GM12878 (cell line): ENCODE results near the gene UBAP1L. TPM values are rescaled to one million over a fixed set of nuclear protein-coding genes. Genes with fewer than 3 reads are reported as not detected.
A peak's percentile ranks its signal among the peaks of the same experiment; 100 is the strongest.

Experiments
- ATAC-seq: fragments of 200-7000 bp; cut with Tn5 transposase; 3 replicates; pipeline ENCODE4 v1.9.1; 2020; ENCODE audit warnings: mild to moderate bottlenecking, moderate library complexity
- BruUV-seq: library from RNA; stranded (reverse); fragments of 400-500 nt; replicated peaks from 2 replicates; lab custom pipeline; 2021; lab: Mats Ljungman, UMichigan
- CTCF ChIA-PET: fragments of 300-600 bp; sonication (Branson Sonifier 250); formaldehyde crosslinking; extraction: SDS; loops from one replicate; lab custom pipeline; 2021; ENCODE audit warnings: inconsistent platforms; lab: Yijun Ruan, JAX
- POLR2A ChIA-PET: fragments of 350-600 bp; formaldehyde crosslinking; extraction: SDS; loops from one replicate; lab custom pipeline; 2021; ENCODE audit warnings: inconsistent platforms; lab: Charles Lee
- RAD21 ChIA-PET: fragments of 300-600 bp; sonication (Branson Sonifier 250); formaldehyde crosslinking; loops from one replicate; lab custom pipeline; 2023; ENCODE audit warnings: antibody characterized with exemption; ENCODE audit not compliant: unreplicated experiment; lab: Charles Lee
- SMC1A ChIA-PET: fragments of 300-600 bp; sonication (Branson Sonifier 250); formaldehyde crosslinking; loops from one replicate; lab custom pipeline; 2023; ENCODE audit not compliant: unreplicated experiment, uncharacterized antibody; lab: Charles Lee
- DNase-seq: peaks from one replicate; pipeline ENCODE4 v3.0.0-alpha.2; 2011; ENCODE audit warnings: low read depth, low spot score
- FAIRE-seq: peaks from 3 replicates; lab custom pipeline; 2011; peaks lifted over from hg19 to GRCh38; lab: Jason Lieb, UNC
- H2AFZ ChIP-seq: 2 replicates; pipeline ENCODE4 v1.6.0; 2011; ENCODE audit warnings: low read depth, low read length, control low read depth; ENCODE audit not compliant: control insufficient read depth
- H3K27ac ChIP-seq: 2 replicates; pipeline ENCODE4 v1.5.1; 2011; ENCODE audit warnings: control low read depth; ENCODE audit not compliant: control insufficient read depth, insufficient read depth
- H3K27me3 ChIP-seq, 2 experiments: replicated peaks in 1 of 2; 2 replicates each; pipeline versions ENCODE4 v1.6.0 to v1.6.1; 2011; ENCODE audit warnings: low read length in 1 of 2; ENCODE audit not compliant: control insufficient read depth in 2 of 2, insufficient read depth in 2 of 2
- H3K36me3 ChIP-seq, 2 experiments: 2 replicates each; pipeline ENCODE4 v1.5.1; 2011; ENCODE audit warnings: low read length in 1 of 2; ENCODE audit not compliant: control insufficient read depth in 2 of 2, insufficient read depth in 2 of 2
- H3K4me1 ChIP-seq: 2 replicates; pipeline ENCODE4 v1.6.1; 2011; ENCODE audit warnings: mild to moderate bottlenecking, low read length, moderate library complexity, mixed read lengths; ENCODE audit not compliant: control insufficient read depth, insufficient read depth
- H3K4me2 ChIP-seq: 2 replicates; pipeline ENCODE4 v1.6.0; 2011; ENCODE audit warnings: control low read depth; ENCODE audit not compliant: control insufficient read depth, insufficient read depth
- H3K4me3 ChIP-seq: fragments of 200-600 bp; sonication (generic); 2 replicates; pipeline ENCODE4 v1.5.1; 2016
- H3K79me2 ChIP-seq: 2 replicates; pipeline ENCODE4 v1.6.0; 2011; ENCODE audit warnings: low read length; ENCODE audit not compliant: control insufficient read depth, insufficient read depth
- H3K9ac ChIP-seq: 2 replicates; pipeline ENCODE4 v1.8.0; 2011; ENCODE audit warnings: low read length, control low read depth, mixed read lengths; ENCODE audit not compliant: control insufficient read depth, insufficient read depth
- H3K9me3 ChIP-seq: replicated peaks from 3 replicates; pipeline ENCODE4 v1.5.1; 2011; ENCODE audit warnings: mild to moderate bottlenecking, low read length; ENCODE audit not compliant: control insufficient read depth, insufficient read depth
- H4K20me1 ChIP-seq: 2 replicates; pipeline ENCODE4 v1.6.0; 2011; ENCODE audit not compliant: control insufficient read depth, insufficient read depth
- BACH1 ChIP-seq: fragments of 450-650 bp; IDR thresholded peaks from 2 replicates; pipeline ENCODE4 v1.6.1; 2017; ENCODE audit warnings: mild to moderate bottlenecking, borderline replicate concordance
- CHD1 ChIP-seq: IDR thresholded peaks from 2 replicates; pipeline ENCODE4 v1.6.1; 2012; ENCODE audit warnings: low read depth, low read length, improper control_type of control experiment
- CREB1 ChIP-seq: IDR thresholded peaks from 2 replicates; pipeline ENCODE4 v1.6.1; 2012; ENCODE audit warnings: low read depth, mild to moderate bottlenecking, inconsistent platforms
- ETV6 ChIP-seq, 2 experiments: fragments of 450-650 bp in 1 of 2; IDR thresholded peaks in 1 of 2; conservative IDR thresholded peaks in 1 of 2; 2 replicates each; pipeline ENCODE4 v1.6.1; 2014; ENCODE audit warnings: antibody characterized with exemption in 1 of 2, borderline replicate concordance in 1 of 2, low read depth in 1 of 2, mild to moderate bottlenecking in 1 of 2, moderate library complexity in 1 of 2
- EZH2 ChIP-seq: IDR thresholded peaks from 2 replicates; pipeline ENCODE4 v1.6.1; 2012; ENCODE audit warnings: low read depth, mild to moderate bottlenecking, control low read depth, inconsistent platforms, low read length, borderline replicate concordance; ENCODE audit not compliant: control insufficient read depth
- FOS ChIP-seq: IDR thresholded peaks from 3 replicates; pipeline ENCODE4 v1.6.1; 2011; ENCODE audit warnings: borderline replicate concordance; ENCODE audit not compliant: insufficient read length; ENCODE audit errors: extremely low read depth
- MAX ChIP-seq: IDR thresholded peaks from 2 replicates; pipeline ENCODE4 v1.6.1; 2012; ENCODE audit warnings: low read depth, low read length, improper control_type of control experiment
- RFX5 ChIP-seq: IDR thresholded peaks from 2 replicates; pipeline ENCODE4 v1.6.1; 2011; ENCODE audit warnings: low read depth, low read length, improper control_type of control experiment
- RUNX3 ChIP-seq: IDR thresholded peaks from 2 replicates; pipeline ENCODE4 v1.6.1; 2012; ENCODE audit warnings: low read length, inconsistent platforms
- SP1 ChIP-seq: IDR thresholded peaks from one replicate; pipeline ENCODE4 v1.6.1; 2011; ENCODE audit warnings: low read depth, low read length
- SUPT20H ChIP-seq: IDR thresholded peaks from 2 replicates; pipeline ENCODE4 v1.6.1; 2011; ENCODE audit warnings: low read depth, mild to moderate bottlenecking, low read length, moderate library complexity, borderline replicate concordance; ENCODE audit not compliant: control insufficient read depth
- TAF1 ChIP-seq: IDR thresholded peaks from 2 replicates; pipeline ENCODE4 v1.6.1; 2011; ENCODE audit warnings: mild to moderate bottlenecking, low read depth, low read length, borderline replicate concordance
- TCF12 ChIP-seq: IDR thresholded peaks from 2 replicates; pipeline ENCODE4 v1.6.1; 2011; ENCODE audit warnings: low read depth, mild to moderate bottlenecking, low read length
- ZBED1 ChIP-seq: IDR thresholded peaks from 2 replicates; pipeline ENCODE4 v1.6.1; 2016; ENCODE audit warnings: borderline replicate concordance
- ZBTB4 ChIP-seq: fragments of 450-650 bp; formaldehyde crosslinking; IDR thresholded peaks from 2 replicates; pipeline ENCODE4 v1.4.0; 2022; ENCODE audit warnings: mild to moderate bottlenecking, moderate library complexity
- ZNF24 ChIP-seq: fragments of 450-650 bp; IDR thresholded peaks from 2 replicates; pipeline ENCODE4 v1.6.1; 2017; ENCODE audit warnings: antibody characterized with exemption, mild to moderate bottlenecking
- WGBS: methylation state at CpG from one replicate; pipeline ENCODE4 v1.1.6; 2016; ENCODE audit warnings: low lambda C conversion rate; ENCODE audit not compliant: insufficient replicate concordance, insufficient coverage; ENCODE audit errors: missing lambda C conversion rate; 5-methylcytosine and 5-hydroxymethylcytosine counted together
- in situ Hi-C: fragments of 300-500 bp; cut with MboI; formaldehyde crosslinking; loops from 9 replicates; pipeline ENCODE4 v1.14.3; 2018; ENCODE audit warnings: mixed read lengths
- intact Hi-C: fragments of 100-400 bp; cut with micrococcal nuclease; formaldehyde crosslinking; loops from one replicate; pipeline ENCODE4 v1.14.2; 2022; ENCODE audit not compliant: unreplicated experiment
- polyA plus RNA-seq, 11 experiments: library from polyadenylated mRNA; depleted of rRNA in 4 of 11; unstranded in 6 of 11; stranded (reverse) in 5 of 11; fragments of >200 nt; fragmentation: Nextera tagmentation in 4 of 11; fragmentation: Illumina TruSeq in 1 of 11; extraction: Ambion mirVana in 4 of 11; extraction: Trizol in 1 of 11; gene quantifications; 1 replicate in 1 of 11; 2 replicates in 10 of 11; pipeline versions ENCODE4 v1.2.1 to v1.2.3, GENCODE V29; 2011 to 2016; ENCODE audit warnings: inconsistent platforms in 2 of 11, missing spikeins in 2 of 11, low read depth in 1 of 11
- total RNA-seq, 4 experiments: library from RNA; depleted of rRNA in 3 of 4; stranded (reverse); fragments of >200 nt in 3 of 4; fragmentation: Illumina TruSeq in 1 of 4; extraction: Trizol in 1 of 4; gene quantifications; 2 replicates each; pipeline versions ENCODE4 v1.2.1 to v1.2.3, GENCODE V29; 2013 to 2021

UBAP1L gene
- total and polyA plus RNA-seq, 10 of the 15 experiments (the other 5 are each of a cell fraction or from before 2014, with no cell fraction given), result 0.03 to 2.6 (median 1.0) TPM

- Histone ChIP-seq H3K4me3 (no peak overlapping the region), H3K79me2 (no peaks in the 10 kb centered on the region), H3K4me2 (no peak overlapping the region)
- intact Hi-C loops, result no loop called here
- peak; percentile 38 for FAIRE-seq
- TF ChIP-seq RUNX3 (no peak), ETV6 (conservative IDR thresholded peaks at IDR 0.05 in 1 of 2, IDR thresholded peaks at IDR 0.05 in 1 of 2; ENCODE audit: borderline replicate concordance in 1 of 2, low read depth in 1 of 2) (no peak), SUPT20H (no peak), MAX (no peak), TCF12 (no peak), ZBTB4 (CRISPR knock-in tag) (no peak), TAF1 (no peak), BACH1 (no peak), SP1 (no peak), FOS (no peak), CREB1 (no peak), ZBED1 (no peak), ZNF24 (no peak), RFX5 (no peak), CHD1 (no peak), EZH2 (no peak)
- TF ChIP-seq, all 136 proteins: peak for 0
- Histone ChIP-seq H4K20me1 (no peaks in the 10 kb centered on the region), H3K36me3 (peaks cover 2 to 27% of the 10 kb centered on the region in 2 experiments; a peak in 3 of 4 replicates), H3K27me3 (no peaks in the 10 kb centered on the region), H3K9ac (no peak overlapping the region), H3K27ac (no peak overlapping the region), H3K9me3 (no peaks in the 10 kb centered on the region), H3K4me1 (no peaks in the 10 kb centered on the region), H2AFZ (no peak overlapping the region)
- POLR2A ChIA-PET, result interaction anchor here (0.7 kb wide), 1 partner anchor 22 kb away, joined by 3 read pairs; no protein-coding TSS in a partner anchor
- in situ Hi-C loops, result no loop called here
- no TSS peak for BruUV-seq
- RAD21 ChIA-PET, result no interaction called here
- CTCF ChIA-PET, result interaction anchor here (1.0 kb wide), 1 partner anchor 123 kb away, joined by 3 read pairs; no protein-coding TSS in a partner anchor
- SMC1A ChIA-PET, result interaction anchor here (0.6 to 0.8 kb wide), 2 partner anchors 12 to 74 kb away, joined by 3 read pairs; no protein-coding TSS in a partner anchor
- WGBS, result over 99% methylated on average over 5 of the region's 5 CpGs
- no peak for ATAC-seq
- DNase-seq, result no peak
These were observed 41.7 kb upstream of the UBAP1L start for GRCh38 chr15:65156692-65157091.
